Renal cortex interstitium (tissue), 3 donors: Measurements from ENCODE around the gene KLF14. TPM values are rescaled to one million over a fixed set of nuclear protein-coding genes. Genes with fewer than 3 reads are reported as not detected.

ENCODE experiments used
- polyA plus RNA-seq, 3 donors: library from polyadenylated mRNA; unstranded; fragments of 120-200 nt; gene quantifications; one replicate each; pipeline ENCODE4 v1.2.1, GENCODE V29; 2013; ENCODE audit not compliant: insufficient read length in 3 of 3

The KLF14 gene
- polyA plus RNA-seq, 3 donors: 0.70 to 0.88 (median 0.82) TPM

Other genes with a start within 250 kb of the KLF14 start
- gene MEST, start 242.1 kb downstream of the KLF14 start, polyA plus RNA-seq: 100 to 1,000 TPM; 647 to 785 (median 777) TPM
- gene COPG2, start 65.5 kb downstream of the KLF14 start, polyA plus RNA-seq: 10 to 100 TPM; 56.7 to 73.6 (median 64.2) TPM
- under 1 TPM; 0.06 to 0.12 (median 0.09) TPM for gene TSGA13, start 47.7 kb downstream of the KLF14 start, polyA plus RNA-seq